IMR-90 (cell line): ENCODE data around the gene RENBP. TPM values are rescaled to one million over a fixed set of nuclear protein-coding genes. Genes with fewer than 3 reads are reported as not detected.

Experiments used
- ATAC-seq: fragments of 200-7000 bp; cut with Tn5 transposase; 2 replicates; pipeline ENCODE4 v1.9.1; 2020; ENCODE audit warnings: low read depth, mild to moderate bottlenecking, moderate library complexity
- BruUV-seq: library from RNA; stranded (reverse); fragments of 400-500 nt; replicated peaks from 2 replicates; lab custom pipeline; 2021; lab: Mats Ljungman, UMichigan
- CTCF ChIA-PET: fragments of 300-600 bp; formaldehyde crosslinking; extraction: SDS; loops from one replicate; lab custom pipeline; 2021; ENCODE audit warnings: antibody characterized with exemption; lab: Yijun Ruan, JAX
- POLR2A ChIA-PET: fragments of 300-600 bp; sonication (Branson Sonifier 250); formaldehyde crosslinking; loops from one replicate; lab custom pipeline; 2022; ENCODE audit warnings: antibody characterized with exemption; ENCODE audit not compliant: unreplicated experiment; lab: Charles Lee
- DNase-seq: peaks from one replicate; pipeline ENCODE4 v3.0.0; 2013
- H2AFZ ChIP-seq: replicated peaks from 2 replicates; pipeline ENCODE3; 2013; ENCODE audit warnings: low read length, mild to moderate bottlenecking; ENCODE audit not compliant: poor library complexity
- H2AK5ac ChIP-seq: 2 replicates; pipeline ENCODE4 v1.6.1; 2013; ENCODE audit warnings: low read depth, low read length, inconsistent platforms
- H2AK9ac ChIP-seq: replicated peaks from 2 replicates; pipeline ENCODE3; 2013; ENCODE audit warnings: mild to moderate bottlenecking, low read depth, low read length, moderate library complexity; ENCODE audit not compliant: poor library complexity
- H2BK120ac ChIP-seq: 2 replicates; pipeline ENCODE4 v1.6.1; 2013; ENCODE audit warnings: low read depth, low read length, inconsistent platforms
- H2BK15ac ChIP-seq: 3 replicates; pipeline ENCODE4 v1.6.1; 2013; ENCODE audit warnings: low read depth, low read length, inconsistent platforms
- H2BK20ac ChIP-seq: 2 replicates; pipeline ENCODE4 v1.6.1; 2013; ENCODE audit warnings: low read depth, mild to moderate bottlenecking, inconsistent platforms, low read length, moderate library complexity
- H2BK5ac ChIP-seq: 2 replicates; pipeline ENCODE4 v1.6.1; 2013; ENCODE audit warnings: mild to moderate bottlenecking, low read depth, low read length, inconsistent platforms; ENCODE audit not compliant: poor library complexity, severe bottlenecking
- H3K14ac ChIP-seq: replicated peaks from 2 replicates; pipeline ENCODE4 v1.6.1; 2013; ENCODE audit warnings: low read depth, low read length, inconsistent platforms
- H3K18ac ChIP-seq: 2 replicates; pipeline ENCODE4 v1.6.1; 2013; ENCODE audit warnings: low read depth, low read length, control low read depth
- H3K23ac ChIP-seq: 2 replicates; pipeline ENCODE4 v1.6.1; 2013; ENCODE audit warnings: low read depth, low read length, inconsistent platforms
- H3K27ac ChIP-seq: 2 replicates; pipeline ENCODE4 v1.5.1; 2013; ENCODE audit warnings: mild to moderate bottlenecking, control low read depth, low read length; ENCODE audit not compliant: insufficient read depth
- H3K27me3 ChIP-seq: 2 replicates; pipeline ENCODE4 v1.6.1; 2013; ENCODE audit warnings: low read length; ENCODE audit not compliant: control insufficient read depth, insufficient read depth
- H3K36me3 ChIP-seq: 2 replicates; pipeline ENCODE4 v1.6.1; 2013; ENCODE audit warnings: low read length, mixed read lengths; ENCODE audit not compliant: control insufficient read depth, insufficient read depth
- H3K4ac ChIP-seq: 2 replicates; pipeline ENCODE4 v1.6.1; 2013; ENCODE audit warnings: low read depth, low read length, inconsistent platforms
- H3K4me1 ChIP-seq: 2 replicates; pipeline ENCODE4 v1.6.1; 2013; ENCODE audit warnings: low read length, mixed read lengths; ENCODE audit not compliant: control insufficient read depth, insufficient read depth
- H3K4me2 ChIP-seq: 2 replicates; pipeline ENCODE4 v1.6.1; 2013; ENCODE audit warnings: low read depth, mild to moderate bottlenecking, control low read depth, low read length, moderate library complexity
- H3K4me3 ChIP-seq: 2 replicates; pipeline ENCODE4 v1.5.1; 2013; ENCODE audit warnings: low read depth, mild to moderate bottlenecking, control low read depth, low read length, moderate library complexity; ENCODE audit not compliant: insufficient read depth
- H3K56ac ChIP-seq: 2 replicates; pipeline ENCODE4 v1.6.1; 2013; ENCODE audit warnings: low read length, inconsistent platforms; ENCODE audit not compliant: insufficient read depth; ENCODE audit errors: extremely low read depth
- H3K79me1 ChIP-seq, 2 experiments: 2 replicates each; pipeline ENCODE4 v1.6.1; 2013; ENCODE audit warnings: low read length in 2 of 2, inconsistent platforms in 1 of 2, low read depth in 1 of 2
- H3K9ac ChIP-seq: 2 replicates; pipeline ENCODE4 v1.6.1; 2013; ENCODE audit warnings: low read depth, low read length, control low read depth
- H3K9me1 ChIP-seq: 2 replicates; pipeline ENCODE4 v1.6.1; 2013; ENCODE audit warnings: low read length, inconsistent platforms; ENCODE audit not compliant: insufficient read depth
- H3K9me3 ChIP-seq: 2 replicates; pipeline ENCODE4 v1.6.1; 2013; ENCODE audit warnings: low read length; ENCODE audit not compliant: control insufficient read depth, insufficient read depth
- H4K20me1 ChIP-seq: 2 replicates; pipeline ENCODE4 v1.6.1; 2013; ENCODE audit warnings: low read length, inconsistent platforms; ENCODE audit not compliant: insufficient read depth
- H4K5ac ChIP-seq: 2 replicates; pipeline ENCODE4 v1.6.1; 2013; ENCODE audit warnings: mild to moderate bottlenecking, low read depth, low read length, control low read depth
- H4K8ac ChIP-seq, 2 experiments: 2 replicates each; pipeline ENCODE4 v1.6.1; 2013; ENCODE audit warnings: low read depth in 2 of 2, low read length in 2 of 2, control low read depth in 1 of 2, inconsistent platforms in 1 of 2
- H4K91ac ChIP-seq: 2 replicates; pipeline ENCODE4 v1.6.1; 2013; ENCODE audit warnings: low read depth, low read length, inconsistent platforms; ENCODE audit not compliant: insufficient read depth
- BHLHE40 ChIP-seq: fragments of 150-350 bp; IDR thresholded peaks from 2 replicates; pipeline ENCODE4 v1.6.1; 2016; ENCODE audit warnings: mild to moderate bottlenecking, low read depth, low read length
- CEBPB ChIP-seq: IDR thresholded peaks from 2 replicates; pipeline ENCODE4 v1.6.1; 2012; ENCODE audit warnings: low read depth, low read length, improper control_type of control experiment
- CHD1 ChIP-seq: IDR thresholded peaks from 2 replicates; pipeline ENCODE4 v1.6.1; 2012; ENCODE audit warnings: low read depth, low read length, improper control_type of control experiment
- FOS ChIP-seq: fragments of 150-350 bp; IDR thresholded peaks from 2 replicates; pipeline ENCODE4 v1.6.1; 2016; ENCODE audit warnings: low read depth, low read length
- MAFK ChIP-seq: IDR thresholded peaks from 2 replicates; pipeline ENCODE4 v1.6.1; 2012; ENCODE audit warnings: low read depth, low read length, improper control_type of control experiment
- MXI1 ChIP-seq: IDR thresholded peaks from 2 replicates; pipeline ENCODE4 v1.6.1; 2012; ENCODE audit warnings: low read depth, mild to moderate bottlenecking, low read length, moderate library complexity, borderline replicate concordance
- NFE2L2 ChIP-seq: fragments of 150-350 bp; IDR thresholded peaks from 2 replicates; pipeline ENCODE4 v1.6.1; 2016; ENCODE audit warnings: low read depth, mild to moderate bottlenecking, low read length
- POLR2A ChIP-seq: IDR thresholded peaks from 2 replicates; pipeline ENCODE4 v1.6.1; 2012; ENCODE audit warnings: mild to moderate bottlenecking, low read depth, low read length
- RCOR1 ChIP-seq: IDR thresholded peaks from 2 replicates; pipeline ENCODE4 v1.6.1; 2012; ENCODE audit warnings: mild to moderate bottlenecking, low read length, improper control_type of control experiment; ENCODE audit not compliant: insufficient replicate concordance
- RFX5 ChIP-seq: IDR thresholded peaks from 2 replicates; pipeline ENCODE4 v1.8.0; 2012; ENCODE audit warnings: low read depth, mild to moderate bottlenecking, low read length, moderate library complexity
- SMC3 ChIP-seq: fragments of 150-350 bp; IDR thresholded peaks from 2 replicates; pipeline ENCODE4 v1.6.1; 2016; ENCODE audit warnings: low read depth, mild to moderate bottlenecking, antibody characterized with exemption, low read length, moderate library complexity
- WGBS, 2 experiments: methylation state at CpG; one replicate each; pipeline versions ENCODE4 v1.1.5 to v1.1.7; 2013; ENCODE audit warnings: missing lambda C conversion rate in 2 of 2; ENCODE audit not compliant: insufficient read length in 1 of 2; ENCODE audit errors: extremely low coverage in 2 of 2; 5-methylcytosine and 5-hydroxymethylcytosine counted together
- dilution Hi-C: fragments of 300-500 bp; cut with HindIII; formaldehyde crosslinking; loops from one replicate; pipeline ENCODE4 v1.14.3; 2018; ENCODE audit warnings: low sequenced_read_pairs; ENCODE audit not compliant: unreplicated experiment
- in situ Hi-C: fragments of 300-500 bp; cut with MboI; formaldehyde crosslinking; loops from 3 replicates; pipeline ENCODE4 v1.14.3; 2019; ENCODE audit warnings: low sequenced_read_pairs, inconsistent platforms, mixed read lengths
- intact Hi-C: fragments of 100-400 bp; cut with micrococcal nuclease; formaldehyde crosslinking; loops from 2 replicates; pipeline ENCODE4 v1.10.0; 2022
- polyA plus RNA-seq, 3 experiments: library from polyadenylated mRNA; depleted of rRNA; stranded (reverse); fragments of >200 nt; gene quantifications; 2 replicates each; pipeline ENCODE4 v1.2.3, GENCODE V29; 2012; ENCODE audit warnings: low replicate concordance in 1 of 3
- total RNA-seq: library from RNA; depleted of rRNA; stranded (reverse); fragments of >200 nt; gene quantifications from 2 replicates; pipeline ENCODE4 v1.2.3, GENCODE V29; 2012
- TF ChIP-seq, protein P1 (sequence below): conservative IDR thresholded peaks from 2 replicates; pipeline ENCODE4 v1.5.1; 2012; ENCODE audit warnings: mild to moderate bottlenecking, low read depth, low read length, improper control_type of control experiment
- TF ChIP-seq, protein P2 (sequence below): fragments of 150-350 bp; IDR thresholded peaks from 2 replicates; pipeline ENCODE4 v1.6.1; 2016; ENCODE audit warnings: low read depth, mild to moderate bottlenecking, low read length, moderate library complexity, borderline replicate concordance
- TF ChIP-seq, protein P3 (sequence below): fragments of 150-350 bp; IDR thresholded peaks from 2 replicates; pipeline ENCODE4 v1.6.1; 2017; ENCODE audit warnings: mild to moderate bottlenecking, antibody characterized with exemption, low read length, low read depth

RENBP gene
- total and polyA plus RNA-seq, 2 of the 4 experiments (the other 2 are of a cell fraction), result 0.15 to 0.18 TPM

DNA sequence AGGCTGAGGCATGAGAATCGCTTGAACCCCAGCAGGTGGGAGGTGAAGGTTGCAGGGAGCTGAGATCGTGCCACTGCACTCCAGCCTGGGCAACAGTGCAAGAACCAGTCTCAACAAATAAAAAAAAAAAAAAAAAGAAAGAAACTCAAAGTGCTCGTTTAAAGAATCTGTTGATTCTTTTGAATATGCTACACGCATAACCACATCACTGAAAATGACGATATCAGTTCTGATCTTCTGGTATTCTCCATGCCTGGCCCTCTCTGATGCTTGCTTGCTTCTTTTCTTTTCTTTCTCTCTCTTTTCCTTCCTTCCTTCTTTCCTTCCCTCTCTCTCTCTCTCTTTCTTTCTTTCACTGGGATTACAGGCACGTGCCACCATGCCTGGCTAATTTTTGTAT lies 32.6 kb downstream of the RENBP start:
- dilution Hi-C loops (no loop called here), in situ Hi-C loops (loop anchor here (25.0 kb wide), 1 partner anchor 949 kb away; no protein-coding TSS in a partner anchor), intact Hi-C loops (no loop called here)
- DNase-seq (no peak), ATAC-seq (no peak)
- Histone ChIP-seq H2AK9ac (no peak overlapping the region), H3K18ac (no peak overlapping the region), H3K9ac (no peak overlapping the region), H4K91ac (no peak overlapping the region), H3K79me1 (no peaks in the 10 kb centered on the region), H3K56ac (no peak overlapping the region), H2BK15ac (no peak overlapping the region), H3K9me1 (no peaks in the 10 kb centered on the region), H3K4me1 (no peaks in the 10 kb centered on the region), H2BK120ac (no peak overlapping the region), H4K8ac (no peak overlapping the region), H2BK5ac (no peak overlapping the region), H2AK5ac (no peak overlapping the region), H4K20me1 (no peaks in the 10 kb centered on the region), H3K9me3 (no peaks in the 10 kb centered on the region; the same call in 1 of the 2 replicates), H2AFZ (no peak overlapping the region), H3K36me3 (no peaks in the 10 kb centered on the region), H3K27ac (no peak overlapping the region), H3K4me2 (no peak overlapping the region), H3K4me3 (no peak overlapping the region), H3K23ac (no peak overlapping the region), H2BK20ac (no peak overlapping the region), H3K14ac (no peak overlapping the region), H4K5ac (no peak overlapping the region), H3K4ac (no peak overlapping the region), H3K27me3 (peaks cover 19% of the 10 kb centered on the region)
- CTCF ChIA-PET, result no interaction called here
- BruUV-seq, result no TSS peak
- POLR2A ChIA-PET, result no interaction called here
- 92% methylated on average over 2 of the region's 6 CpGs; no CpG with 5 or more reads in 1 of the 2 experiments for WGBS, 2 experiments
- TF ChIP-seq, protein P1, sequence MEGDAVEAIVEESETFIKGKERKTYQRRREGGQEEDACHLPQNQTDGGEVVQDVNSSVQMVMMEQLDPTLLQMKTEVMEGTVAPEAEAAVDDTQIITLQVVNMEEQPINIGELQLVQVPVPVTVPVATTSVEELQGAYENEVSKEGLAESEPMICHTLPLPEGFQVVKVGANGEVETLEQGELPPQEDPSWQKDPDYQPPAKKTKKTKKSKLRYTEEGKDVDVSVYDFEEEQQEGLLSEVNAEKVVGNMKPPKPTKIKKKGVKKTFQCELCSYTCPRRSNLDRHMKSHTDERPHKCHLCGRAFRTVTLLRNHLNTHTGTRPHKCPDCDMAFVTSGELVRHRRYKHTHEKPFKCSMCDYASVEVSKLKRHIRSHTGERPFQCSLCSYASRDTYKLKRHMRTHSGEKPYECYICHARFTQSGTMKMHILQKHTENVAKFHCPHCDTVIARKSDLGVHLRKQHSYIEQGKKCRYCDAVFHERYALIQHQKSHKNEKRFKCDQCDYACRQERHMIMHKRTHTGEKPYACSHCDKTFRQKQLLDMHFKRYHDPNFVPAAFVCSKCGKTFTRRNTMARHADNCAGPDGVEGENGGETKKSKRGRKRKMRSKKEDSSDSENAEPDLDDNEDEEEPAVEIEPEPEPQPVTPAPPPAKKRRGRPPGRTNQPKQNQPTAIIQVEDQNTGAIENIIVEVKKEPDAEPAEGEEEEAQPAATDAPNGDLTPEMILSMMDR, result no peak
- TF ChIP-seq, protein P2, sequence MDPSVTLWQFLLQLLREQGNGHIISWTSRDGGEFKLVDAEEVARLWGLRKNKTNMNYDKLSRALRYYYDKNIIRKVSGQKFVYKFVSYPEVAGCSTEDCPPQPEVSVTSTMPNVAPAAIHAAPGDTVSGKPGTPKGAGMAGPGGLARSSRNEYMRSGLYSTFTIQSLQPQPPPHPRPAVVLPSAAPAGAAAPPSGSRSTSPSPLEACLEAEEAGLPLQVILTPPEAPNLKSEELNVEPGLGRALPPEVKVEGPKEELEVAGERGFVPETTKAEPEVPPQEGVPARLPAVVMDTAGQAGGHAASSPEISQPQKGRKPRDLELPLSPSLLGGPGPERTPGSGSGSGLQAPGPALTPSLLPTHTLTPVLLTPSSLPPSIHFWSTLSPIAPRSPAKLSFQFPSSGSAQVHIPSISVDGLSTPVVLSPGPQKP, result no peak
- TF ChIP-seq NFE2L2 (no peak), MXI1 (no peak), RCOR1 (no peak), MAFK (no peak), BHLHE40 (no peak), SMC3 (no peak), RFX5 (no peak), CEBPB (no peak), CHD1 (no peak), POLR2A (no peak), FOS (no peak)
- TF ChIP-seq, protein P3, sequence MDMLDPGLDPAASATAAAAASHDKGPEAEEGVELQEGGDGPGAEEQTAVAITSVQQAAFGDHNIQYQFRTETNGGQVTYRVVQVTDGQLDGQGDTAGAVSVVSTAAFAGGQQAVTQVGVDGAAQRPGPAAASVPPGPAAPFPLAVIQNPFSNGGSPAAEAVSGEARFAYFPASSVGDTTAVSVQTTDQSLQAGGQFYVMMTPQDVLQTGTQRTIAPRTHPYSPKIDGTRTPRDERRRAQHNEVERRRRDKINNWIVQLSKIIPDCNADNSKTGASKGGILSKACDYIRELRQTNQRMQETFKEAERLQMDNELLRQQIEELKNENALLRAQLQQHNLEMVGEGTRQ, result no peak
